Memory B cell (primary cell): Measurements from ENCODE around the gene NGF.
"Not testable (repeated sequence)": the region's sequence is repeated elsewhere in the genome, so short reads cannot be mapped to it uniquely, and the experiment has no call there.

Source experiments
- ATAC-seq: fragments of 150-1000 bp; cut with Tn5 transposase; 2 replicates; pipeline ENCODE4 v1.10.0; 2021; ENCODE audit warnings: low read depth, mild to moderate bottlenecking, moderate library complexity
- DNase-seq, 2 donors: peaks; one replicate each; pipeline ENCODE4 v3.0.0; 2022; ENCODE audit warnings: low spot score in 2 of 2
- H3K27ac Mint-ChIP-seq: one replicate; pipeline ENCODE4 v1.8.0; 2022; ENCODE audit warnings: mild to moderate bottlenecking, moderate library complexity, mixed read lengths
- H3K27me3 Mint-ChIP-seq: one replicate; pipeline ENCODE4 v1.8.0; 2022; ENCODE audit warnings: mixed read lengths
- H3K36me3 Mint-ChIP-seq: one replicate; pipeline ENCODE4 v1.8.0; 2022; ENCODE audit warnings: mild to moderate bottlenecking, mixed read lengths
- H3K4me1 Mint-ChIP-seq: one replicate; pipeline ENCODE4 v1.8.0; 2022; ENCODE audit warnings: mixed read lengths
- H3K4me3 Mint-ChIP-seq: one replicate; pipeline ENCODE4 v1.8.0; 2022; ENCODE audit warnings: mild to moderate bottlenecking, moderate library complexity, mixed read lengths
- H3K9me3 Mint-ChIP-seq: one replicate; pipeline ENCODE4 v1.8.0; 2022; ENCODE audit warnings: mixed read lengths

NGF gene

DNA sequence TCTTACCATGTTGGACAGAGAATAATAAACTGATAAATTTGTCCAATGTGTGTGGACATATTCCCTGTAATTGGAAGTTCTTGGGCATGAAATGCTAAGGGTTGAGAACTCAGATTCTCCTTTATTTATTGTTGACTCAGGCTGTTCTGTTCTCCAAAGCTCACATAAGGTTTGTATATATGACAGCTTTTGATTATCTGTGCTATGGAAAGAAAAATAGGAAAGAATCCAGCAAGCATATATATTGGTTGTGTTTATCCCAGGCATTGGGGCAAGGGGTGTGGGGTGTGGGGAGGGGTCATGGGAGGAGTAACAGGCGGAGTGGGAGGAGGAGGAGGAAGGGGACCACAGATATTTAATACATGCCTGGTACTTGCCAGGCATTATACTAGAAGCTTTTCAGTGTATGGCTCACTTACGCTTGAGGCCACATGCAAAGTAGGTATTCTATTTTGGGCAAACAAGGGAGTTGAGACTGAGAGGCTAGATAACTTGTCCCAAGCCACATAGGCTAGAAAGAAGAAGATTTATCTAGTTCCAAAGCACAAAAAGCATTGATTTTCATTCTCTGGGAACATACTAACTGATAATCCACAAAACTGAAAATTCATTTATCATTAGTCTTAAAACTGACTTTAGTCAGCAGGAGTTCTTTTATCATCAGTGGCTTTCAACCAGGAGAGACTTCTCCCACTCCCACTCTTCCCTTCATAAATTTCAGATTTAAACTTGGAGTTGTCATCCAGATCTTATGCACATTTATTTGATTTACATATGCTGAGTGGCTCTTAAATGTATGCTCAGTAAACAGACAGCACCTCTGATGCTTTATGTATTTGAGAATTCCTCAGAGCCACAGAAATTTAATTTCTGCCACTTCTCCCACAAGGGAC is 27.2 kb downstream of the NGF start:
- ATAC-seq: no peak
- H3K4me3 Mint-ChIP-seq: no peak overlapping the region
- peaks cover 2% of the 10 kb centered on the region for H3K36me3 Mint-ChIP-seq
- no peak for DNase-seq
- no peaks in the 10 kb centered on the region for H3K9me3 Mint-ChIP-seq
- H3K4me1 Mint-ChIP-seq: no peaks in the 10 kb centered on the region
- no peak overlapping the region for H3K27ac Mint-ChIP-seq
- peaks cover 3% of the 10 kb centered on the region for H3K27me3 Mint-ChIP-seq

DNA sequence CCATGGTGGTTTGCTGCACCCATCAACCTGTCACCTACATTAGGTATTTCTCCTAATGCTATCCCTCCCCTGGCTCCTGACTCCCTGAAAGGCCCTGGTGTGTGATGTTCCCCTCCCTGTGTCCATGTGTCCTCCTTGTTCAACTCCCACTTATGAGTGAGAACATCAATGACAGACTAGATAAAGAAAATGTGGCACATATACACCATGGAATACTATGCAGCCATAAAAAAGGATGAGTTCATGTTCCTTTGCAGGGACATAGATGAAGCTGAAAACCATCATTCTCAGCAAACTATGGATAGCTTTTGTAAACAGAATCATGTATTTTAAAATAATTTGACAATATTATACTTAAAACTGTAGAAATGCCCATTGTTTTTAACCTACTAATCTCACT is 28.5 kb downstream of the NGF start:
- not testable (repeated sequence) for ATAC-seq, H3K36me3 Mint-ChIP-seq, H3K27ac Mint-ChIP-seq, DNase-seq, H3K27me3 Mint-ChIP-seq, H3K4me3 Mint-ChIP-seq, H3K4me1 Mint-ChIP-seq, H3K9me3 Mint-ChIP-seq

DNA sequence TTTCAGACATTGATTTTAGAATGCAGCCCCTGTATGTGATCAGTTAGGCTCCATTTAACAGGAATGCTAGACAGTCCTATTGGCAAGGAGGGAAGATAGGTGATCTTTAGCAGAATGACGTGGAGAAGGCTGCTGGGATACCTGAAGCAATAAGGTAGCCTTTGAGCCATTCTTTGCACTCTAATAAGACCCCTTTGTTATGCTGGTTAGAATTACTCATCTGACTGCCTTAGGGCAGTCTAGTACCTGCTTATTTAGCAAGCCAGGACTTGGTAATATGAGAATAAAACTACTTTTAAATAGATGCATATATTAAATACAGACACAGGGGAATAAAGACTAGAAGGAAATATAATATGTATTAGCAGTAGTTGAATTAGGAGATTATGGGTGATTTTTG is 29.1 kb downstream of the NGF start:
- H3K9me3 Mint-ChIP-seq: no peaks in the 10 kb centered on the region
- no peak overlapping the region for H3K27ac Mint-ChIP-seq
- peaks cover 3% of the 10 kb centered on the region for H3K27me3 Mint-ChIP-seq
- peaks cover 2% of the 10 kb centered on the region for H3K36me3 Mint-ChIP-seq
- ATAC-seq (no peak), DNase-seq (no peak)
- no peak overlapping the region for H3K4me3 Mint-ChIP-seq
- H3K4me1 Mint-ChIP-seq: no peaks in the 10 kb centered on the region

DNA sequence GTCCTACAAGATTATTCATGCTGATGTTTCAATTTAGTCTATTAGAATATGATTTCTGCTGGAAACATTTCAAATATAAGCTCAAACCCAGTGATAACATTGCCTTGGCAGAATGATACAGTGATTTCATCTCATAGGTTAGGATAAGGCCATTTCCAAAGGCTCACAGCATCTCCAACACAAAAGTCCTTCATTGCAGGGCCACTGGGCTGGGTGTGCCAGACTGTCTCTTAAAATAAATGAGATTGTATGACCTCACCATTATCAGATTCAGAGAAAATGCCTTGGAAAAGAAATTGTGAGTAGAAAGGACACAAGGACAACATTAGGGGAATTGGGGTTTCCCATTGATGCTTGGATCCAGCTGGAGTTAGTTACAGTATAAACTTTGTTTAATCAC is 30.4 kb downstream of the NGF start:
- Mint-ChIP-seq H3K4me3 (no peak overlapping the region), H3K4me1 (no peaks in the 10 kb centered on the region), H3K36me3 (peaks cover 2% of the 10 kb centered on the region), H3K9me3 (peaks cover 4% of the 10 kb centered on the region), H3K27ac (no peak overlapping the region), H3K27me3 (peaks cover 7% of the 10 kb centered on the region)
- ATAC-seq: no peak
- no peak for DNase-seq

DNA sequence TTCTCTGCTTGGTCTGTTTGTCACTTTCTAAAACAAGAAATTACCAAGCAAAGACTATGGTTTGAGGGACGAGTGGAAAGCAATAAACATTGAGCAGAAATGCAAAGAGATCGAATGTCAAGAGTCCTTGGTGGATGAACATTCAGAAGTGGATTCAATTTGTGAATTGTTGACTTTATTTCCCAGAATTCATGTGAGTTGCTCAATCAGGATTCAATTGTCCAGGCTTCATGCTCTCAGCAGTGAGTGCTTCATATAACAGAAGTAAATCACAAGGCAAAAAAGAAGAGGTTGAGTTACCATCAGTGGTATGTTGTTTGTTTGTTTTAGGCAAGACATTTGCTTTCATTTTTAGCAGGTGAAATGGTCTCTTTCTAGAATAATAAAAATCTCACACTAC is 31.9 kb downstream of the NGF start:
- DNase-seq (no peak), ATAC-seq (no peak)
- no peak overlapping the region for H3K4me3 Mint-ChIP-seq
- peaks cover 4% of the 10 kb centered on the region for H3K9me3 Mint-ChIP-seq
- H3K4me1 Mint-ChIP-seq: no peaks in the 10 kb centered on the region
- no peak overlapping the region for H3K27ac Mint-ChIP-seq
- H3K36me3 Mint-ChIP-seq: peaks cover 2% of the 10 kb centered on the region
- peaks cover 7% of the 10 kb centered on the region for H3K27me3 Mint-ChIP-seq

DNA sequence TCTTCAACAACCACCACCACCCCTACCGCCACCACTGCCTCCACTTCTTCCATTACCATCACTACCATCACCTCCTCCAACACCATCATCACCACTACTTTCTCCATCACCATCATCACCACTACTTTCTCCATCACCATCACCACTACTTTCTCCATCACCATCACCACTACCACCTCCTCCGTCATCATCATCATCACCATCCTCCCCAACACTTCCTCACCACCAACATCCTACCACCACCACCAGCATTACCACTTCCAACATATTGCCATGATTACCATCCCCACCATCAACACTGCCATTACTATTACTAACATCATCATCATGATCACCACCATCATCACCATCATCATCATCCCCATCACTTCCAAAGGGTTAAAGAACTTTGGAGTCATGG is 34.7 kb downstream of the NGF start:
- H3K27me3 Mint-ChIP-seq: peaks cover 7% of the 10 kb centered on the region
- no peak overlapping the region for H3K27ac Mint-ChIP-seq
- H3K4me1 Mint-ChIP-seq: no peaks in the 10 kb centered on the region

DNA sequence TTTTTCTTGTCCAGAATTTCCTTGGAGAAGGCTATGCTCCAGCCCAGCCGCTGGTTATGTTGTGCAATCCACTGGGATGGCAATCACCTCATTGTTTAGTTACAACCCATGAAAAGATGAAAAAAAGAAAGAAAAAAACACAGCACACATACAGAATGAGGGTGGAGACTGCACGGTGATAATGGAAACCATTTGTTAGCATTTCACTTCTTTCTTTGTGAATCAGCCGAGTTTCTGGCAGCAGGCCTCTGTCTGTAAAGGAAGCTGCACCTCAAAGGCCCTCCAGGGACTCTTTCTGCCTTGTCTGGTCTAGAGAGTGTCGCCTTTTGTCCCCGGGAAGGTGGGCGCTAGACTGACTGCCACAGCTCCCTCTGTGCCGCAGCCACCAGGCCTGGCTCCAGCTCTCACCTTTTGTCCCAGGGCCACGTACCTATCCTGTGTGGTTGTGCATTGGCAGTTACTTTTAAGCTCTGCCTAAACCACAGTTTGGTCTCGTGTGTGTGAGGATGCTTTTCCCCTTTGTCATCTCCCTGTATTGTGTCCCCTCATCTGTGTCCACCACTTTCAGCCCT is 35.6 kb downstream of the NGF start:
- H3K36me3 Mint-ChIP-seq: no peaks in the 10 kb centered on the region
- peaks cover 8% of the 10 kb centered on the region for H3K27me3 Mint-ChIP-seq
- H3K4me1 Mint-ChIP-seq: no peaks in the 10 kb centered on the region
- no peak overlapping the region for H3K27ac Mint-ChIP-seq
- DNase-seq: no peak
- no peak for ATAC-seq
- H3K4me3 Mint-ChIP-seq: no peak overlapping the region
- H3K9me3 Mint-ChIP-seq: peaks cover 5% of the 10 kb centered on the region

More for the DNA sequence above, 34.7 kb downstream of the NGF start:
- peaks cover 5% of the 10 kb centered on the region for H3K9me3 Mint-ChIP-seq
- no peak for DNase-seq
- H3K36me3 Mint-ChIP-seq: no peaks in the 10 kb centered on the region
- no peak for ATAC-seq
- H3K4me3 Mint-ChIP-seq: no peak overlapping the region

DNA sequence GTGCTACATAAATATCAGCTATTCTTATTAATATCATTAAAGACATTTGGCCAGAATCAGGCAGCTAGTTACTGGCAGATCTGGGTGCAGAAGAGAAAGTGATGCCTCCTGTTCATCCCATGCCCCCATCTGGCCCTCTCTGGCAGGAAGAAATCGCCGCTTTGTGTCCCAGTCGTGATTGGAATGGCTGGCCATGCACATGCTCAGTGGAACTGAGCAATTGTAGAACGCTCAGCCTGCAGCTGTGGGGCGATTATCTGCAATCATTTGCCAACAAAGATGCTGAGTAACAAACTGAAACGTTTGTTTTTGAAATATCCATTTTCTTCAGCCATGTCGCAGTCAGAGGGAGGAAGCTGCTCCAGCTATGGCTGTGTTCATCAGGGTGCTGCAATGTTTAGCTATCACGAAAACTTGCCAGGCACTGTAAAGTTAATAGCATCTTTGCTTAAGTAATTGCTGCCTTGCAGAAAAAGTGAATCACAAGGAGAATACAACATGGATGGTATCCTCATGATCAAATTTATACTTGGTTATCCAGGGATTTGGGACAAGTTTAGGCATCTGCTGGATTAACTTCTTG is 36.5 kb downstream of the NGF start:
- Mint-ChIP-seq H3K27ac (no peak overlapping the region), H3K36me3 (no peaks in the 10 kb centered on the region), H3K4me1 (no peaks in the 10 kb centered on the region), H3K9me3 (peaks cover 5% of the 10 kb centered on the region), H3K27me3 (peaks cover 6% of the 10 kb centered on the region), H3K4me3 (no peak overlapping the region)
- ATAC-seq: no peak
- DNase-seq: no peak

DNA sequence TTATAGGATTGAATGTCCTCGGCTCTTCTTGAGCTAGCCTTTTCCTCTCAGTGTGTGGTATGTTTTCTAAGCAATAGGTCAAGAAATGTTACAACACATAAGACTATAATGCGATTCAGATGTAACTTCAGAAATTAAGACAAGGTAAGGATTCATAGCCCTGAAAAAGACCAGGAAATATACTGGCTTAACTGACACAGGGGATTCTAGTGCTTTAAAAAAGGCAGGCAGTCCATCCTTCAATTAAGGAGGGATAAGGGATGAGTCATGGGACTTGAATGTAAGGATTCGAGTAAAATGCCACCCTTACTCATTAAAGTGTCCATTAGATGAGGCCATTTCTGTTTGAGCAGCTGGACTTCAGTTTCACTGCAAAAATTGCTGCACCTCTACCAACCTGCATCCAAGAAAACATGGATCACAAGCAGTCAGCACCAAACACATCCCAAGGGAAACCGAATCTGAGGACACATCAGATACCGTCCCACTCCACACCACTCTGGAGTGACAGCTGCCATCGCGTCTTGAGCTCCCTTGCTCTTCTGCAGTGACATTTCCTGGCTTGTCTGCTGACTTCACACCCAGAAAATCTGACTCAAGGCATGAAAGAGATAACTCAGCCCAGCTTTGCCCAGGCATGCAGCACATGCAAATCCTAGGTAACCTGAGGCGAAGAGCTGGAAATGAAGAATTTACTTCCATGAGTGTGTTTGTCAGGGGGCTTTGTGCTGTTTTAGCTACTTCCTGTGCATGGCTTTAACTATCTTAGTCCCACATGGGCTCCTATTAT is 37.8 kb downstream of the NGF start:
- peaks cover 8% of the 10 kb centered on the region for H3K27me3 Mint-ChIP-seq
- H3K27ac Mint-ChIP-seq: no peak overlapping the region
- no peak overlapping the region for H3K4me3 Mint-ChIP-seq
- no peaks in the 10 kb centered on the region for H3K36me3 Mint-ChIP-seq
- H3K9me3 Mint-ChIP-seq: peaks cover 5% of the 10 kb centered on the region
- DNase-seq: no peak
- H3K4me1 Mint-ChIP-seq: no peaks in the 10 kb centered on the region
- no peak for ATAC-seq

DNA sequence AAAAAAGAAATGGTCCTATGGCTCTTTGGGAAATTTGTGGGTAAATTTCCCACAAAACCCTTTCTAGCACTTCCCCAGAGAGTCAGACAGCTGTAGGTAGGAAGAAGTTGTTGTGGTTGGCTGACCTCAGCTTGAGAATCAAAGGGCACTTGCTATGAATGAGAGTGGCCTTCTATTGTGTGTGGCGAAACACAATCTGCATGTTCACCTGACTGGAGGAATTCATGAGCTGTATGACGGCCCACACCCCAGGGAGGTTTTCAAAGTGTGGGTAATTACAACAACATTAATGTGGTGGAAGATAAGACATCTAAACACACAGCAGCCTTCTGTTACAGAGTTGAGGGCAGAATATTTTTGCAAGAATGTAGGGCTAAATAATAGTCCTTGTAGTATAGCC is 38.8 kb downstream of the NGF start:
- H3K4me3 Mint-ChIP-seq: no peak overlapping the region
- no peak overlapping the region for H3K27ac Mint-ChIP-seq
- ATAC-seq (no peak), DNase-seq (no peak)
- no peaks in the 10 kb centered on the region for H3K36me3 Mint-ChIP-seq
- peaks cover 8% of the 10 kb centered on the region for H3K27me3 Mint-ChIP-seq
- peaks cover 5% of the 10 kb centered on the region for H3K9me3 Mint-ChIP-seq
- H3K4me1 Mint-ChIP-seq: no peaks in the 10 kb centered on the region

DNA sequence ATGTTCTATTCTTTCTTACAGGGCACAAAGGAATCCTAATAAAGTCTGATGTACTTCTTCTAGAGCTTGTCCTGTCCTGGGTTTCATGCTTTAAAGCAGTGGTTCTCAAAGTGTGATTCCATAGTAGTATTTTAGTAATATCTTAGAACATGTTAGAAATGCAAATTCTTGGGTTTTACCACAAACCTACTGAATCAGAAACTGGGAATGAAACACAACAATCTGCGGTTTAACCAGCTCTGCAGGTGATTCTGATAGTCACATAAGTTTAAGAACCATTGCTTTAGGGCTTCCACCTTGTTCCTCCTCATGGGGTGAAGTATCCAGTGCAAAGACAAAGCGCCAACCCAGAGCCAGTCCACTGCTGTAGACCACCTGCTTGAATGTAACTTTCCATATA is 41.1 kb downstream of the NGF start:
- H3K27ac Mint-ChIP-seq: no peak overlapping the region
- no peak overlapping the region for H3K4me3 Mint-ChIP-seq
- peaks cover 3% of the 10 kb centered on the region for H3K27me3 Mint-ChIP-seq
- DNase-seq (no peak), ATAC-seq (no peak)
- H3K9me3 Mint-ChIP-seq: peaks cover 1% of the 10 kb centered on the region
- no peaks in the 10 kb centered on the region for H3K4me1 Mint-ChIP-seq
- H3K36me3 Mint-ChIP-seq: no peaks in the 10 kb centered on the region

DNA sequence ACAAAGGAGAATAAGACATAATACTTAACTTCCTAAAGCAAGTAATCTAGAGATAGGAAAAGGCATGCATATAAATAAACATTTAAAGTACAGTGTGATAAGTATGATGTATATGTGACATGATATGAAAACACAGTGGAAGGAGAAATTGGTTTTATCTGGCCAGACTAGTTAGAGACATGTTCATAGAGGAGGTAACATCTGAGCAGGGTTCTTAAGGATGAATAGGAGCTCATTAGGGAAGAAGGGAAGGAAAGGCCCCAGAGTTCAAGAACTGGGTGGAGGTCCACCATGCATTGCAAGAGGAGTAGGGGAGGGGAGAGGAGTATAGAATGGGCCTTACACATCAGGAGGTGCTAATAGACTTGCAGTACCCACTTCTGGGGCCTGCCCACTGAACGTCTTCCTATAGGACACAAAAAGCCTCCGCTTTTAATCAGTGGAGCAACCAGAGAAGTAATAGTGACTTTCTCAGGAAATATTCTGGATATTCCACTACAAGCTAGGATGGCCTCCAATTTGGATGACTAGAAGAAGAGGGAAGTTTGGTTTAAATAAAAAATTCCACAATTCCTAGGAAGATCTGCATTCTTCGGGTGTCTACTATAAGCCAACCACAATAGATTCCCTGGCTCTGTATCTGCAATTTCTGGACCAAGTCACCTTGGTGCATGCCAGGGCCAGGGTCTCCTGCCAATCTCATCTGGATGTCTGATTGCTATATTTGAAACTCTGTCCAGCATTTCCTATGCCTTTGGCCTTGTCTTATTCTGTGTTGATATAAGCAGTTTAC is 41.9 kb downstream of the NGF start:
- Mint-ChIP-seq H3K27me3 (peaks cover 8% of the 10 kb centered on the region), H3K36me3 (no peaks in the 10 kb centered on the region), H3K9me3 (peaks cover 1% of the 10 kb centered on the region), H3K4me3 (no peak overlapping the region), H3K4me1 (no peaks in the 10 kb centered on the region), H3K27ac (no peak overlapping the region)
- ATAC-seq (no peak), DNase-seq (no peak)

DNA sequence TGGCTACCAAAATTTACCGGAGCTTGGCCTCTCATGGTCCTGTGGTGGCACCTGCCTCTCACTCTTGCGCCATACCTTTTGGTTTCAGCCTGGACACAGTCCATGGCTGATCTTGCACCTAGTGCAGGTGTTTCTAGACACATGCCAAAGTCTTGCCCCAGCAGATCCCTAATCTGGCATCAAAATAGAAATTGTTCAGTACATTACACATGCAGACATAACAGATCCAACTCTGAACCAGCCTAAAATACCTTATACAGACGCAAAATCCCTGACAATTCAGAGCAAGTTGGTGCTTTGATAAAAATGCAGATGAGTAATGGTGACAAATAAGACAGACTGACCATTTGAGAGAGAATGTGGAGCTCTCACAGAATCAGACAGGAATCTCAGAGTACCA is 44.1 kb downstream of the NGF start:
- Mint-ChIP-seq H3K4me1 (no peaks in the 10 kb centered on the region), H3K9me3 (peaks cover under 1% of the 10 kb centered on the region), H3K36me3 (no peaks in the 10 kb centered on the region), H3K27ac (no peak overlapping the region), H3K4me3 (no peak overlapping the region), H3K27me3 (peaks cover 19% of the 10 kb centered on the region)
- ATAC-seq (no peak), DNase-seq (no peak)
